Measurements from ENCODE around the gene ASXL3. TPM values are rescaled to one million over a fixed set of nuclear protein-coding genes. Genes with fewer than 3 reads are reported as not detected.

Gene ASXL3
- total RNA-seq, 3 donors from 2014 or later = not detected

- no peak for ATAC-seq
- H3K36me3 Mint-ChIP-seq (ENCODE audit: insufficient read depth) = no peaks in the 10 kb centered on the region
Measured at GRCh38 chr18:33700513-33700976, 122.5 kb downstream of the ASXL3 start.

GRCh38 chr18:33702625-33703024 lies 124.6 kb downstream of the ASXL3 start:
- Mint-ChIP-seq H3K4me3 (no peak overlapping the region), H3K36me3 (ENCODE audit: insufficient read depth) (no peaks in the 10 kb centered on the region), H3K9me3 (peaks cover 6% of the 10 kb centered on the region), H3K27me3 (ENCODE audit: low read depth) (no peaks in the 10 kb centered on the region), H3K4me1 (ENCODE audit: low read depth) (no peaks in the 10 kb centered on the region)
- ATAC-seq (no peak), DNase-seq (no peak)

More at GRCh38 chr18:33700513-33700976, 122.5 kb downstream of the ASXL3 start:
- H3K9me3 Mint-ChIP-seq = no peaks in the 10 kb centered on the region
- H3K4me1 Mint-ChIP-seq (ENCODE audit: low read depth) = no peaks in the 10 kb centered on the region
- no peak overlapping the region for H3K4me3 Mint-ChIP-seq
- no peak for DNase-seq
- no peaks in the 10 kb centered on the region for H3K27me3 Mint-ChIP-seq (ENCODE audit: low read depth)

- DNase-seq = no peak
- H3K9me3 Mint-ChIP-seq = peaks cover 6% of the 10 kb centered on the region
- ATAC-seq = no peak
- H3K4me1 Mint-ChIP-seq (ENCODE audit: low read depth) = no peaks in the 10 kb centered on the region
- no peak overlapping the region for H3K4me3 Mint-ChIP-seq
- H3K27me3 Mint-ChIP-seq (ENCODE audit: low read depth) = no peaks in the 10 kb centered on the region
- H3K36me3 Mint-ChIP-seq (ENCODE audit: insufficient read depth) = no peaks in the 10 kb centered on the region
Measured at GRCh38 chr18:33706391-33706790, 128.4 kb downstream of the ASXL3 start.

- H3K36me3 Mint-ChIP-seq (ENCODE audit: insufficient read depth) = no peaks in the 10 kb centered on the region
- no peak for ATAC-seq
- DNase-seq = no peak
- no peaks in the 10 kb centered on the region for H3K27me3 Mint-ChIP-seq (ENCODE audit: low read depth)
- H3K4me3 Mint-ChIP-seq = no peak overlapping the region
- peaks cover 9% of the 10 kb centered on the region for H3K9me3 Mint-ChIP-seq
- no peaks in the 10 kb centered on the region for H3K4me1 Mint-ChIP-seq (ENCODE audit: low read depth)
Measured at GRCh38 chr18:33708876-33709275, 130.9 kb downstream of the ASXL3 start.

GRCh38 chr18:33710269-33710668 lies 132.2 kb downstream of the ASXL3 start:
- Mint-ChIP-seq H3K36me3 (ENCODE audit: insufficient read depth) (no peaks in the 10 kb centered on the region), H3K4me3 (no peak overlapping the region), H3K9me3 (peaks cover 13% of the 10 kb centered on the region), H3K4me1 (ENCODE audit: low read depth) (no peaks in the 10 kb centered on the region), H3K27me3 (ENCODE audit: low read depth) (no peaks in the 10 kb centered on the region)
- no peak for ATAC-seq
- DNase-seq = no peak

GRCh38 chr18:33711514-33711913 lies 133.5 kb downstream of the ASXL3 start:
- Mint-ChIP-seq H3K4me3 (no peak overlapping the region), H3K27me3 (ENCODE audit: low read depth) (no peaks in the 10 kb centered on the region), H3K36me3 (ENCODE audit: insufficient read depth) (no peaks in the 10 kb centered on the region), H3K4me1 (ENCODE audit: low read depth) (no peaks in the 10 kb centered on the region), H3K9me3 (peaks cover 12% of the 10 kb centered on the region)
- DNase-seq = no peak
- no peak for ATAC-seq

GRCh38 chr18:33712719-33713118 lies 134.7 kb downstream of the ASXL3 start:
- H3K4me3 Mint-ChIP-seq = no peak overlapping the region
- no peak for DNase-seq
- H3K36me3 Mint-ChIP-seq (ENCODE audit: insufficient read depth) = no peaks in the 10 kb centered on the region
- no peaks in the 10 kb centered on the region for H3K4me1 Mint-ChIP-seq (ENCODE audit: low read depth)
- H3K9me3 Mint-ChIP-seq = peaks cover 7% of the 10 kb centered on the region
- H3K27me3 Mint-ChIP-seq (ENCODE audit: low read depth) = no peaks in the 10 kb centered on the region
- ATAC-seq = no peak

GRCh38 chr18:33716061-33716683 lies 138.2 kb downstream of the ASXL3 start:
- ATAC-seq = no peak
- no peak overlapping the region for H3K4me3 Mint-ChIP-seq

GRCh38 chr18:33717339-33717738 lies 139.3 kb downstream of the ASXL3 start:
- no peaks in the 10 kb centered on the region for H3K4me1 Mint-ChIP-seq (ENCODE audit: low read depth)
- ATAC-seq = no peak
- no peak for DNase-seq
- no peaks in the 10 kb centered on the region for H3K27me3 Mint-ChIP-seq (ENCODE audit: low read depth)
- peaks cover 11% of the 10 kb centered on the region for H3K9me3 Mint-ChIP-seq
- H3K4me3 Mint-ChIP-seq = no peak overlapping the region
- H3K36me3 Mint-ChIP-seq (ENCODE audit: insufficient read depth) = no peaks in the 10 kb centered on the region

More at GRCh38 chr18:33716061-33716683, 138.2 kb downstream of the ASXL3 start:
- H3K27me3 Mint-ChIP-seq (ENCODE audit: low read depth) = no peaks in the 10 kb centered on the region
- H3K4me1 Mint-ChIP-seq (ENCODE audit: low read depth) = no peaks in the 10 kb centered on the region
- peaks cover 7% of the 10 kb centered on the region for H3K9me3 Mint-ChIP-seq
- no peak for DNase-seq
- H3K36me3 Mint-ChIP-seq (ENCODE audit: insufficient read depth) = no peaks in the 10 kb centered on the region

GRCh38 chr18:33720133-33720532 lies 142.1 kb downstream of the ASXL3 start:
- Mint-ChIP-seq H3K36me3 (ENCODE audit: insufficient read depth) (no peaks in the 10 kb centered on the region), H3K4me1 (ENCODE audit: low read depth) (no peaks in the 10 kb centered on the region), H3K9me3 (peaks cover 9% of the 10 kb centered on the region), H3K27me3 (ENCODE audit: low read depth) (no peaks in the 10 kb centered on the region), H3K4me3 (no peak overlapping the region)
- ATAC-seq (no peak), DNase-seq (no peak)

- H3K4me3 Mint-ChIP-seq = no peak overlapping the region
- no peaks in the 10 kb centered on the region for H3K36me3 Mint-ChIP-seq (ENCODE audit: insufficient read depth)
- H3K4me1 Mint-ChIP-seq (ENCODE audit: low read depth) = no peaks in the 10 kb centered on the region
- no peaks in the 10 kb centered on the region for H3K27me3 Mint-ChIP-seq (ENCODE audit: low read depth)
- no peak for DNase-seq
- no peak for ATAC-seq
- H3K9me3 Mint-ChIP-seq = peaks cover 15% of the 10 kb centered on the region
Measured at GRCh38 chr18:33729556-33729955, 151.5 kb downstream of the ASXL3 start.

- DNase-seq (no peak), ATAC-seq (no peak)
- Mint-ChIP-seq H3K27me3 (ENCODE audit: low read depth) (no peaks in the 10 kb centered on the region), H3K4me1 (ENCODE audit: low read depth) (no peaks in the 10 kb centered on the region), H3K36me3 (ENCODE audit: insufficient read depth) (no peaks in the 10 kb centered on the region), H3K9me3 (peaks cover 15% of the 10 kb centered on the region), H3K4me3 (no peak overlapping the region)
Measured at GRCh38 chr18:33733376-33733775, 155.4 kb downstream of the ASXL3 start.

- no peak for ATAC-seq
- H3K36me3 Mint-ChIP-seq (ENCODE audit: insufficient read depth) = no peaks in the 10 kb centered on the region
- H3K9me3 Mint-ChIP-seq = peaks cover 10% of the 10 kb centered on the region
- H3K4me1 Mint-ChIP-seq (ENCODE audit: low read depth) = no peaks in the 10 kb centered on the region
- H3K4me3 Mint-ChIP-seq = no peak overlapping the region
- DNase-seq = no peak
- H3K27me3 Mint-ChIP-seq (ENCODE audit: low read depth) = no peaks in the 10 kb centered on the region
Measured at GRCh38 chr18:33735428-33735827, 157.4 kb downstream of the ASXL3 start.

- H3K4me3 Mint-ChIP-seq = no peak overlapping the region
- no peaks in the 10 kb centered on the region for H3K9me3 Mint-ChIP-seq
- ATAC-seq (no peak), DNase-seq (no peak)
- H3K4me1 Mint-ChIP-seq (ENCODE audit: low read depth) = no peaks in the 10 kb centered on the region
- no peaks in the 10 kb centered on the region for H3K27me3 Mint-ChIP-seq (ENCODE audit: low read depth)
- H3K36me3 Mint-ChIP-seq (ENCODE audit: insufficient read depth) = no peaks in the 10 kb centered on the region
Measured at GRCh38 chr18:33741760-33742159, 163.7 kb downstream of the ASXL3 start.

GRCh38 chr18:33744032-33744697 lies 166.1 kb downstream of the ASXL3 start:
- no peak overlapping the region for H3K4me3 Mint-ChIP-seq
- H3K9me3 Mint-ChIP-seq = no peaks in the 10 kb centered on the region
- H3K27me3 Mint-ChIP-seq (ENCODE audit: low read depth) = no peaks in the 10 kb centered on the region
- DNase-seq (no peak), ATAC-seq (no peak)
- H3K36me3 Mint-ChIP-seq (ENCODE audit: insufficient read depth) = no peaks in the 10 kb centered on the region
- H3K4me1 Mint-ChIP-seq (ENCODE audit: low read depth) = no peaks in the 10 kb centered on the region
